ENCODE measurements around the gene B3GNT9. TPM values are rescaled to one million over a fixed set of nuclear protein-coding genes. Genes with fewer than 3 reads are reported as not detected.

Gene B3GNT9
- total RNA-seq, 4 donors from 2014 or later, result 2.5 to 4.0 (median 3.5) TPM

- Histone ChIP-seq H3K4me3 (no peak overlapping the region), H3K27me3 (no peaks in the 10 kb centered on the region), H3K27ac (no peak overlapping the region), H3K4me1 (no peaks in the 10 kb centered on the region), H3K9me3 (no peaks in the 10 kb centered on the region), H3K36me3 (peaks cover 0 to 17% (median 0%) of the 10 kb centered on the region in 3 donors)
- no peak for DNase-seq
- no peak for TF ChIP-seq POLR2A (IDR thresholded peaks at IDR 0.05)
- TF ChIP-seq CTCF (IDR thresholded peaks at IDR 0.05), result no peak
Measured at GRCh38 chr16:67098599-67098998, 52.2 kb downstream of the B3GNT9 start.

Other genes with a start within 250 kb of the B3GNT9 start
- 10 to 100 TPM in 3 of 4 donors, not detected in 1; 11.3 to 19.5 (median 15.4) TPM for gene CDH16, start 232.1 kb downstream of the B3GNT9 start, total RNA-seq
- gene RRAD, start 225.5 kb downstream of the B3GNT9 start, total RNA-seq, result 1 to 10 TPM in 3 of 4 donors, under 1 TPM in 1; 0.53 to 4.1 (median 2.8) TPM
- gene CIAO2B, start 216.6 kb downstream of the B3GNT9 start, total RNA-seq, result 10 to 100 TPM; 28.1 to 72.7 (median 55.2) TPM
- gene CES2, start 215.5 kb downstream of the B3GNT9 start, total RNA-seq, result 1,000 to 10,000 TPM in 3 of 4 donors, 100 to 1,000 TPM in 1; 113 to 4,512 (median 3,000) TPM
- gene CES3, start 189.7 kb downstream of the B3GNT9 start, total RNA-seq, result 100 to 1,000 TPM in 3 of 4 donors, 10 to 100 TPM in 1; 28.9 to 227 (median 161) TPM
- 10 to 100 TPM; 13.7 to 26.5 (median 17.9) TPM for gene CES4A, start 162.4 kb downstream of the B3GNT9 start, total RNA-seq
- 10 to 100 TPM; 14.0 to 30.5 (median 26.6) TPM for gene CBFB, start 121.8 kb downstream of the B3GNT9 start, total RNA-seq
- gene PHAF1, start 41.1 kb downstream of the B3GNT9 start, total RNA-seq, result 10 to 100 TPM; 11.4 to 30.6 (median 20.4) TPM
- gene TRADD, start 8.9 kb upstream of the B3GNT9 start, total RNA-seq, result 10 to 100 TPM; 23.5 to 52.0 (median 32.0) TPM
- gene FBXL8, start 9.0 kb upstream of the B3GNT9 start, total RNA-seq, result 10 to 100 TPM; 19.6 to 57.1 (median 35.1) TPM
- 100 to 1,000 TPM in 1 of 4 donors, 10 to 100 TPM in 3; 15.6 to 140 (median 69.8) TPM for gene HSF4, start 13.7 kb upstream of the B3GNT9 start, total RNA-seq
- gene NOL3, start 19.5 kb upstream of the B3GNT9 start, total RNA-seq, result 10 to 100 TPM; 24.4 to 65.2 (median 34.1) TPM
- gene MATCAP1, start 33.0 kb upstream of the B3GNT9 start, total RNA-seq, result 10 to 100 TPM; 20.8 to 57.8 (median 42.3) TPM
- gene EXOC3L1, start 39.1 kb upstream of the B3GNT9 start, total RNA-seq, result 10 to 100 TPM in 1 of 4 donors, 1 to 10 TPM in 3; 1.2 to 10.9 (median 4.7) TPM
- gene E2F4, start 41.2 kb upstream of the B3GNT9 start, total RNA-seq, result 100 to 1,000 TPM; 122 to 182 (median 144) TPM
- gene ELMO3, start 48.1 kb upstream of the B3GNT9 start, total RNA-seq, result 100 to 1,000 TPM in 1 of 4 donors, 10 to 100 TPM in 3; 25.6 to 119 (median 82.2) TPM
- 10 to 100 TPM; 23.9 to 40.3 (median 33.3) TPM for gene TMEM208, start 76.1 kb upstream of the B3GNT9 start, total RNA-seq
- gene FHOD1, start 96.5 kb upstream of the B3GNT9 start, total RNA-seq, result 10 to 100 TPM; 13.3 to 64.4 (median 38.8) TPM
- 1 to 10 TPM; 1.2 to 2.2 (median 1.8) TPM for gene SLC9A5, start 98.0 kb upstream of the B3GNT9 start, total RNA-seq
- 10 to 100 TPM; 12.3 to 16.5 (median 14.0) TPM for gene PLEKHG4, start 128.5 kb upstream of the B3GNT9 start, total RNA-seq
- not detected for gene KCTD19, start 175.7 kb upstream of the B3GNT9 start, total RNA-seq
- 1 to 10 TPM in 1 of 4 donors, not detected in 3; 5.1 TPM for gene LRRC36, start 175.8 kb upstream of the B3GNT9 start, total RNA-seq
- 10 to 100 TPM in 2 of 4 donors, 1 to 10 TPM in 2; 6.6 to 33.3 (median 16.6) TPM for gene TPPP3, start 242.5 kb upstream of the B3GNT9 start, total RNA-seq